GM12878 (cell line): ENCODE measurements around the gene PRDM16.

Experiments
- BRCA1 ChIP-seq: IDR thresholded peaks from 2 replicates; pipeline ENCODE4 v1.6.1; 2011; ENCODE audit warnings: low read depth, low read length, improper control_type of control experiment
- TF ChIP-seq, protein P1 (sequence below): fragments of 450-650 bp; IDR thresholded peaks from 2 replicates; pipeline ENCODE4 v1.6.1; 2016; ENCODE audit warnings: mild to moderate bottlenecking

DNA sequence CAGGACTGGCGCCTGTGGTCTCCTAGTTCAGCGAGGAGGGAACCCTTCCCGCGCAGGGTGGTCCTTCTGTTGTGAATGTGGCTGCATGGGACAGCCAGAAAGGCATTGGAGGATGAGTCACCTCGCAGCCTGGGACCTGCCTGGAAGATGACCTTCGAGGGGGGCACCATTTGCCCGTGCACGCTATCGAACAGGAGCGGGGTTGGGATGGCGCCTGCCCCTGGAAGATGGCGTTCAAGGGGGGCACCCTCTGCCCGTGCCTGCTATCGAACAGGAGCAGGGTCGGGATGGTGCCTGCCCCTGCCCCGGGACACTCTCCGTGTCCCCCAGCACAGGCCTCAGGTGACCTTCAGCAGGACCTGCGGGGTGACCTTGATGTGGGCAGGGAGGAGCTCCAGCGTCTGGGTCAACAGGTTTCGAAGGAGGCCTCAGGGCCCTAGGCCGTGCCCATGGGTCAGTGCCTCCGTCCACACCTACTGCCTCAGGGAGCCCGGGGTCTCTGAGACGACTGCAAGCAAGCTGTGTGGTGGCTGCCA lies 49.4 kb upstream of the PRDM16 start:
- no peak for TF ChIP-seq BRCA1
- TF ChIP-seq, protein P1, sequence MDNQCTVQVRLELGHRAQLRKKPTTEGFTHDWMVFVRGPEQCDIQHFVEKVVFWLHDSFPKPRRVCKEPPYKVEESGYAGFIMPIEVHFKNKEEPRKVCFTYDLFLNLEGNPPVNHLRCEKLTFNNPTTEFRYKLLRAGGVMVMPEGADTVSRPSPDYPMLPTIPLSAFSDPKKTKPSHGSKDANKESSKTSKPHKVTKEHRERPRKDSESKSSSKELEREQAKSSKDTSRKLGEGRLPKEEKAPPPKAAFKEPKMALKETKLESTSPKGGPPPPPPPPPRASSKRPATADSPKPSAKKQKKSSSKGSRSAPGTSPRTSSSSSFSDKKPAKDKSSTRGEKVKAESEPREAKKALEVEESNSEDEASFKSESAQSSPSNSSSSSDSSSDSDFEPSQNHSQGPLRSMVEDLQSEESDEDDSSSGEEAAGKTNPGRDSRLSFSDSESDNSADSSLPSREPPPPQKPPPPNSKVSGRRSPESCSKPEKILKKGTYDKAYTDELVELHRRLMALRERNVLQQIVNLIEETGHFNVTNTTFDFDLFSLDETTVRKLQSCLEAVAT, result no peak
